Measurements from ENCODE around the gene ACSL5. TPM values are rescaled to one million over a fixed set of nuclear protein-coding genes. Genes with fewer than 3 reads are reported as not detected.

The ACSL5 gene
- total and polyA plus RNA-seq, 2 donors (not counting 1 experiment from before 2014, with no cell fraction given): 31.5 to 36.2 TPM

GRCh38 chr10:112347709-112348671, 25.9 kb upstream of the ACSL5 start:
- H3K9ac ChIP-seq (ENCODE audit: low read length): no peak overlapping the region
- ChIA-PET CTCF (no interaction called here), POLR2A (no interaction called here)
- no peak for TF ChIP-seq EZH2 (IDR thresholded peaks at IDR 0.05; ENCODE audit: borderline replicate concordance, insufficient read depth, low read depth, low read length, poor library complexity, severe bottlenecking)
- TF ChIP-seq, protein P1, sequence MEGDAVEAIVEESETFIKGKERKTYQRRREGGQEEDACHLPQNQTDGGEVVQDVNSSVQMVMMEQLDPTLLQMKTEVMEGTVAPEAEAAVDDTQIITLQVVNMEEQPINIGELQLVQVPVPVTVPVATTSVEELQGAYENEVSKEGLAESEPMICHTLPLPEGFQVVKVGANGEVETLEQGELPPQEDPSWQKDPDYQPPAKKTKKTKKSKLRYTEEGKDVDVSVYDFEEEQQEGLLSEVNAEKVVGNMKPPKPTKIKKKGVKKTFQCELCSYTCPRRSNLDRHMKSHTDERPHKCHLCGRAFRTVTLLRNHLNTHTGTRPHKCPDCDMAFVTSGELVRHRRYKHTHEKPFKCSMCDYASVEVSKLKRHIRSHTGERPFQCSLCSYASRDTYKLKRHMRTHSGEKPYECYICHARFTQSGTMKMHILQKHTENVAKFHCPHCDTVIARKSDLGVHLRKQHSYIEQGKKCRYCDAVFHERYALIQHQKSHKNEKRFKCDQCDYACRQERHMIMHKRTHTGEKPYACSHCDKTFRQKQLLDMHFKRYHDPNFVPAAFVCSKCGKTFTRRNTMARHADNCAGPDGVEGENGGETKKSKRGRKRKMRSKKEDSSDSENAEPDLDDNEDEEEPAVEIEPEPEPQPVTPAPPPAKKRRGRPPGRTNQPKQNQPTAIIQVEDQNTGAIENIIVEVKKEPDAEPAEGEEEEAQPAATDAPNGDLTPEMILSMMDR (IDR thresholded peaks at IDR 0.05): no peak
- H3K4me2 ChIP-seq (replicated peaks; ENCODE audit: low read depth, low read length, poor library complexity, severe bottlenecking): no peak overlapping the region
- H3K4me3 ChIP-seq (ENCODE audit: control extremely low read depth in 1 of 5, extremely low read depth in 1 of 5, insufficient read depth in 1 of 5, low read depth in 2 of 5, low read length in 4 of 5): no peak overlapping the region
- no peaks in the 10 kb centered on the region for H3K9me3 Mint-ChIP-seq (ENCODE audit: insufficient read depth)
- H3K4me3 Mint-ChIP-seq: no peak overlapping the region
- no peak overlapping the region for H3K27ac ChIP-seq (ENCODE audit: low read length in 2 of 2)
- DNase-seq (no peak), ATAC-seq (ENCODE audit: low read depth) (no peak)
- no peak overlapping the region for H2AFZ ChIP-seq (ENCODE audit: insufficient read depth, low read depth, low read length, poor library complexity, severe bottlenecking)
- H3K9me3 ChIP-seq (ENCODE audit: control extremely low read depth in 1 of 3, control insufficient read depth in 2 of 3, insufficient read depth in 1 of 3, low read length in 2 of 3): peaks cover 0 to 4% (median 0%) of the 10 kb centered on the region in 3 donors
- no peaks in the 10 kb centered on the region for H3K27me3 ChIP-seq (replicated peaks in 1 of 4; ENCODE audit: control extremely low read depth in 1 of 4, control insufficient read depth in 3 of 4, insufficient read depth in 4 of 4, low read length in 3 of 4)
- no peaks in the 10 kb centered on the region for H3K4me1 Mint-ChIP-seq
- no peaks in the 10 kb centered on the region for H3K27me3 Mint-ChIP-seq
- H3K36me3 ChIP-seq (replicated peaks in 1 of 2; ENCODE audit: control extremely low read depth in 1 of 2, control insufficient read depth in 1 of 2, extremely low read depth in 1 of 2, insufficient read depth in 2 of 2, low read length in 1 of 2): no peaks in the 10 kb centered on the region
- 83% methylated on average over 4 of the region's 12 CpGs for WGBS (ENCODE audit: insufficient coverage)
- H3K4me1 ChIP-seq (ENCODE audit: control insufficient read depth in 2 of 2, insufficient read depth in 2 of 2, low read length in 2 of 2): no peaks in the 10 kb centered on the region
- no peaks in the 10 kb centered on the region for H3K79me2 ChIP-seq (ENCODE audit: control insufficient read depth, insufficient read depth, low read length)
- no peaks in the 10 kb centered on the region for H4K20me1 ChIP-seq (ENCODE audit: control insufficient read depth, insufficient read depth, low read length, poor library complexity, severe bottlenecking)
- no peak overlapping the region for H3K27ac Mint-ChIP-seq
- intact Hi-C loops (cut with micrococcal nuclease): no loop called here

- intact Hi-C loops (cut with micrococcal nuclease): no loop called here
- Histone ChIP-seq H3K4me1 (ENCODE audit: control insufficient read depth in 2 of 2, insufficient read depth in 2 of 2, low read length in 2 of 2) (no peaks in the 10 kb centered on the region), H2AFZ (ENCODE audit: insufficient read depth, low read depth, low read length, poor library complexity, severe bottlenecking) (no peak overlapping the region), H3K27me3 (replicated peaks in 1 of 4; ENCODE audit: control extremely low read depth in 1 of 4, control insufficient read depth in 3 of 4, insufficient read depth in 4 of 4, low read length in 3 of 4) (no peaks in the 10 kb centered on the region), H3K9ac (ENCODE audit: low read length) (no peak overlapping the region), H3K27ac (ENCODE audit: low read length in 2 of 2) (no peak overlapping the region), H3K4me2 (replicated peaks; ENCODE audit: low read depth, low read length, poor library complexity, severe bottlenecking) (no peak overlapping the region), H3K9me3 (ENCODE audit: control extremely low read depth in 1 of 3, control insufficient read depth in 2 of 3, insufficient read depth in 1 of 3, low read length in 2 of 3) (peaks cover 0 to 4% (median 0%) of the 10 kb centered on the region in 3 donors), H3K79me2 (ENCODE audit: control insufficient read depth, insufficient read depth, low read length) (no peaks in the 10 kb centered on the region), H4K20me1 (ENCODE audit: control insufficient read depth, insufficient read depth, low read length, poor library complexity, severe bottlenecking) (no peaks in the 10 kb centered on the region), H3K36me3 (replicated peaks in 1 of 2; ENCODE audit: control extremely low read depth in 1 of 2, control insufficient read depth in 1 of 2, extremely low read depth in 1 of 2, insufficient read depth in 2 of 2, low read length in 1 of 2) (no peaks in the 10 kb centered on the region), H3K4me3 (ENCODE audit: control extremely low read depth in 1 of 5, extremely low read depth in 1 of 5, insufficient read depth in 1 of 5, low read depth in 2 of 5, low read length in 4 of 5) (no peak overlapping the region)
- Mint-ChIP-seq H3K27ac (no peak overlapping the region), H3K27me3 (no peaks in the 10 kb centered on the region), H3K9me3 (ENCODE audit: insufficient read depth) (no peaks in the 10 kb centered on the region), H3K4me3 (no peak overlapping the region), H3K4me1 (no peaks in the 10 kb centered on the region)
- ChIA-PET POLR2A (no interaction called here), CTCF (no interaction called here)
- TF ChIP-seq, protein P1 (IDR thresholded peaks at IDR 0.05): no peak
- no peak for TF ChIP-seq EZH2 (IDR thresholded peaks at IDR 0.05; ENCODE audit: borderline replicate concordance, insufficient read depth, low read depth, low read length, poor library complexity, severe bottlenecking)
- ATAC-seq (ENCODE audit: low read depth) (no peak), DNase-seq (no peak)
- no CpG with 5 or more reads among the region's 1 CpG for WGBS (ENCODE audit: insufficient coverage)
These were observed 25.2 kb upstream of the ACSL5 start for GRCh38 chr10:112348759-112349158.

All from B cell (primary cell).